Skin of body (tissue), 2 donors: Measurements from ENCODE around the gene ZRANB1. TPM values are rescaled to one million over a fixed set of nuclear protein-coding genes. Genes with fewer than 3 reads are reported as not detected.
"Not testable (repeated sequence)": the region's sequence is repeated elsewhere in the genome, so short reads cannot be mapped to it uniquely, and the experiment has no call there.

Source experiments
- DNase-seq: peaks from one replicate; lab custom pipeline; 2025; lab: John Stamatoyannopoulos, UW
- total RNA-seq: library from RNA; depleted of rRNA; stranded (reverse); fragments of >200 nt; gene quantifications from one replicate; pipeline ENCODE4 v1.2.3, GENCODE V29; 2014

Gene ZRANB1
- 33.5 TPM for total RNA-seq

GRCh38 chr10:124941823-124942222 lies at the start of gene ZRANB1:
ZRANB1 (plus strand) TSS chr10:124942123; CDS start chr10:124942494, 371 bp downstream.
- no peak for DNase-seq

GRCh38 chr10:124892905-124893304 lies 49.0 kb upstream of the ZRANB1 start:
- DNase-seq = no peak

GRCh38 chr10:124894569-124895215 lies 47.2 kb upstream of the ZRANB1 start:
- no peak for DNase-seq

- no peak for DNase-seq
These were observed 45.2 kb upstream of the ZRANB1 start for GRCh38 chr10:124896751-124897150.

- DNase-seq = no peak
These were observed 43.5 kb upstream of the ZRANB1 start for GRCh38 chr10:124898471-124898870.

- no peak for DNase-seq
These were observed 42.8 kb upstream of the ZRANB1 start for GRCh38 chr10:124899151-124899550.

GRCh38 chr10:124902462-124902861 lies 39.5 kb upstream of the ZRANB1 start:
- no peak for DNase-seq

GRCh38 chr10:124903111-124903510 lies 38.8 kb upstream of the ZRANB1 start:
- no peak for DNase-seq

GRCh38 chr10:124904796-124905195 lies 37.1 kb upstream of the ZRANB1 start:
- DNase-seq = no peak

GRCh38 chr10:124906551-124907001 lies 35.3 kb upstream of the ZRANB1 start:
- no peak for DNase-seq

GRCh38 chr10:124909563-124909962 lies 32.4 kb upstream of the ZRANB1 start:
- no peak for DNase-seq

GRCh38 chr10:124911124-124912067 lies 30.5 kb upstream of the ZRANB1 start:
- DNase-seq = no peak

GRCh38 chr10:124912101-124912886 lies 29.6 kb upstream of the ZRANB1 start:
- no peak for DNase-seq

- DNase-seq = no peak
These were observed 28.8 kb upstream of the ZRANB1 start for GRCh38 chr10:124913167-124913566.

- DNase-seq = not testable (repeated sequence)
These were observed 27.5 kb upstream of the ZRANB1 start for GRCh38 chr10:124914398-124914797.

GRCh38 chr10:124916098-124916584 lies 25.8 kb upstream of the ZRANB1 start:
- peak; percentile 57 for DNase-seq

- DNase-seq = peak; percentile 92
These were observed 25.1 kb upstream of the ZRANB1 start for GRCh38 chr10:124916585-124917427.

GRCh38 chr10:124917428-124918190 lies 24.3 kb upstream of the ZRANB1 start:
- DNase-seq = peak; percentile 67

GRCh38 chr10:124918191-124918830 lies 23.6 kb upstream of the ZRANB1 start:
- DNase-seq = no peak
